DMS 273 treated with DMSO at 0.1 percent for 48 hours (cell line): ENCODE data around the gene MALRD1.
"Not testable (repeated sequence)": the region's sequence is repeated elsewhere in the genome, so short reads cannot be mapped to it uniquely, and the experiment has no call there.

Experiments used
- DNase-seq: peaks from one replicate; lab custom pipeline; 2025; lab: John Stamatoyannopoulos, UW

MALRD1 gene

GRCh38 chr10:19493917-19494316, 445.3 kb downstream of the MALRD1 start:
- no peak for DNase-seq

- DNase-seq = no peak
Observed at GRCh38 chr10:19497026-19497425, 448.4 kb downstream of the MALRD1 start.

GRCh38 chr10:19498393-19499290, 450.0 kb downstream of the MALRD1 start:
- no peak for DNase-seq

- DNase-seq = no peak
Observed at GRCh38 chr10:19499291-19499770, 450.7 kb downstream of the MALRD1 start.

- DNase-seq = no peak
Observed at GRCh38 chr10:19500959-19501358, 452.4 kb downstream of the MALRD1 start.

GRCh38 chr10:19505320-19506312, 457.0 kb downstream of the MALRD1 start:
- DNase-seq = no peak

GRCh38 chr10:19510005-19510732, 461.6 kb downstream of the MALRD1 start:
- DNase-seq = not testable (repeated sequence)

GRCh38 chr10:19518109-19518508, 469.5 kb downstream of the MALRD1 start:
- DNase-seq = no peak

- DNase-seq = no peak
Observed at GRCh38 chr10:19518632-19519031, 470.0 kb downstream of the MALRD1 start.

GRCh38 chr10:19531324-19531723, 482.7 kb downstream of the MALRD1 start:
- no peak for DNase-seq

- no peak for DNase-seq
Observed at GRCh38 chr10:19532411-19532810, 483.8 kb downstream of the MALRD1 start.

GRCh38 chr10:19541299-19541698, 492.7 kb downstream of the MALRD1 start:
- DNase-seq = no peak

GRCh38 chr10:19546224-19546623, 497.6 kb downstream of the MALRD1 start:
- no peak for DNase-seq

- DNase-seq = no peak
Observed at GRCh38 chr10:19549503-19549902, 500.9 kb downstream of the MALRD1 start.

- DNase-seq = no peak
Observed at GRCh38 chr10:19556666-19557065, 508.1 kb downstream of the MALRD1 start.

GRCh38 chr10:19561181-19561580, 512.6 kb downstream of the MALRD1 start:
- DNase-seq = no peak

- DNase-seq = no peak
Observed at GRCh38 chr10:19563388-19564141, 515.0 kb downstream of the MALRD1 start.

GRCh38 chr10:19570120-19570519, 521.5 kb downstream of the MALRD1 start:
- DNase-seq = no peak

GRCh38 chr10:19570991-19571390, 522.4 kb downstream of the MALRD1 start:
- DNase-seq = no peak

- DNase-seq = no peak
Observed at GRCh38 chr10:19572056-19572455, 523.5 kb downstream of the MALRD1 start.

- no peak for DNase-seq
Observed at GRCh38 chr10:19576576-19576975, 528.0 kb downstream of the MALRD1 start.
